ENCODE measurements around the gene PGAM4.
"Not testable (repeated sequence)": the region's sequence is repeated elsewhere in the genome, so short reads cannot be mapped to it uniquely, and the experiment has no call there.

Gene PGAM4

DNA sequence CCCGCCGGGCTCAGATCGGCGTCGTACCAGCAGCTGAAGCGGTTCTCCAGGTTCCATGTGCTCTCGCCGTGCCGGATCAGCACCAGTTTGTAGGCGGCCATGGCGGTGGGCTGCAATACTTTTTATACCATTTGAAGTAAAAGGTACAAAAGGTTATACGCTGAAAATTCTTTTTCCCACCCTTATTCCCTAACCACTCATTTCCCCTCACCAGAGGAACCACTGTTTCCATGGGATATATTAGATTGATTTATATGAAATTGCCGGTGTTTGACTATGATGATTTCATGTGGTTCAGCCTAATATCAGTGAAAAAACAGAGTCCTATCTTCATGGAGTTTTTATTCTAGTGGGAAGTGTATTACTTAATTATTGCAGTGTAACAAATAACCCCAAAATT is at the start of gene PGAM4:
PGAM4 (minus strand) TSS at position 101 of the 400 bp plus-strand sequence; CDS start at position 101, 0 bp downstream.
- DNase-seq (ENCODE audit: low read depth) = no peak

DNA sequence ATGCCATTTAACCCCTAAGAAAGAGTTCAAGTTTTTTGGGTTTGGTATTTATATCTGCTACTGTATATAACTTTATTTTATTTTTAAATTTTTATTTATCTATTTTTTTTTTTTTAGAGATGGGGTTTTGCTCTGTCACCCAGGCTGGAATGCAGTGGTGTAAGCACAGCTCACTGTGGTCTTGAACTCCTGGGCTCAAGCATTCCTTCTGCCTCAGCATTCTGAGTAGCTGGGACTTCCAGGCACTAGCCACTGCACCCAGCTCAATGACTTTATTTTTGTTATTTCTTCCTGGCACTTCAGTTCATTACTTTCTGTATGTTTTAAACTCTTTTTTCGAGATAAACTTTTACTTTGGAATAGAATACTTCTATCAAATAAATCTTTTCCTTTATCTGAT is 42.4 kb upstream of the PGAM4 start:
- DNase-seq (ENCODE audit: low read depth) = no peak

DNA sequence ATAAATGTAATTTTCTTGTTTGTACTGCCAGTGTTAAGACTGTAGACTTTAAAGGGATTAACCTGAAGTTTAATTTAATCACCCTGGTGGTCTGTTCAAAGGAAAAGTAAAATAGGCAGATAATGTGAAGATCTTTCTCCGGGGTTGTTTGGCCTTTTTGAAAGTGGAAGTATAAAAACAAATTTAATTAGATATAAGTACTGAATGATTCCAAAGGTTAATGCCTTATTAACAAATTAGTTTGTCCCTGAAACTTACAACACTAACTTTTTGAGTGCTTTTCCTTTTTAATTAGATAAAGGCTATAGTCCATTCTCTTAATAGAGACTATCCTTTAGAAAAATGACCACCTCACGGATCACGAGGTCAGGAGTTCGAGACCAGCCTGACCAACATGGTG is 10.4 kb upstream of the PGAM4 start:
- DNase-seq (ENCODE audit: low read depth) = no peak

DNA sequence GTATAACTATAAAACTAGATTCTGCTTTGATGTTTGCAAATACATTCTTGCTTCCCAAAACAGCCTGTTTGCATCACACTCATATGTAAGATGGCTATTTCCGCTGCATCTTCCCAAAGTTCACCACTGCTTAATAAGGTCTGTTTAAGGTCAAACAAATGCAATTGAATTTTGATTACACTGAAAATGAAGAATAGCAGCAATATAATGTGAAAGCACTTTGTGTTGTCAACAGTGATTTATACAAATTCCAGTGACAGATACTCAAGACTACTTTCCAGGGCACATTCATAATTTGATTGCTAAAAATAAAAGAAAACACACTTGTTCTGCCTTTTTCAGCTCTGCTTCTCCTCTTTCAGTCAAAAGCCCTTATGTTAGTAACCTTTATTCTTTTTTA is 8.1 kb upstream of the PGAM4 start:
- no peak for DNase-seq (ENCODE audit: low read depth)

DNA sequence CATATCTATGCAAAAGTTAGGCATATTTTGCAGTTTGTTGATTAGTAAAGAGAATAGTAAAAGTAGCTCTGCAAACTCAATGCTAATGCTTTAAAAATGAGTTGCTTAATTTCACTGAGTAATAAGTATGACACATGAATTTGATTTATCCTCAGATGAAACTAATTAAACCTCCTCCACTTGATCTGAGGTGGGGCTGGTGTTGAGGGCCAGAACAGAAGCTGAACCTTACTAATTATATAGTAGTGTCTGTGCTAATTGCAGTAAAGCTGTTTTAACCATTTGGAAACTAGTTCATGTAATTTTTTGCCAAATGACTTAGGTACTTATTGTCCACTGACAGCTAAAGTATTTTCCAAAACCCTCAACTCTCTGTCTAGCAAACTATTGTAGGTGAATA is 7.7 kb upstream of the PGAM4 start:
- DNase-seq (ENCODE audit: low read depth) = no peak

DNA sequence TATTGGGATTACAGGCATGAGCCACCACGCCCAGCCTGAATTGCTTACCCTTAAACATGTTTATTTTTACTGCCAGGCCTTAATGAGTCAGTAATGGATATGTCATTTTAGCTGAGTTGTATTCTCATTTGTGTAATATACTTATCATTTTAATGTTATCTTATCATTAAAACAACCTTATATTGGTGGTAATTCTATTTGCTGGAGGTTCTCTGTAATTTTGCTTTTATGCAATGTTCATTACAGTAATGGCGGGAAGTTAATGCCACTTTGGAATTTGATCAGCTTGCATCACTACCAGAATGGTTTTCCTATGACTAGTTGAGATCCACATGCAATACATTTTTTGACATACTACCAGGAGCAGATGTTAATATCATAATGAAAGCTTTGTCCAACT is 6.3 kb upstream of the PGAM4 start:
- no peak for DNase-seq (ENCODE audit: low read depth)

DNA sequence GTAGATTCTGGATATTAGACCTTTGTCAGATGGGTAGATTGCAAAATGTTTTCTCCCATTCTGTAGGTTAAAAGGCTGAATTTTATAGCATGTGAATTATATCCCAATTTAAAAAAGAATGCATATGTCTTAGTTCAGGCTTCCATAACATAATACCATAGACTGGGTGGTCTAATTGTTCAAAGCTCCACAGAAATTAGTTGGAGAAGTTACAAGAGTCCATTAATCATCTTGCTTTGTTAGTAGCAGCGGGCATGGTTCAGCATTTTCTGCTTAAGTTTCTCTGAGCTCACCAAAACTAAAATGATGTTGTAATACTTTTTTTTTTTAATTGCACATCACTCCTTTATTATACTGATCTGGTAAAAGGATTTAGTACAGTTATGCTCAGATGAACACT is 1.8 kb downstream of the PGAM4 start:
- no peak for DNase-seq (ENCODE audit: low read depth)

DNA sequence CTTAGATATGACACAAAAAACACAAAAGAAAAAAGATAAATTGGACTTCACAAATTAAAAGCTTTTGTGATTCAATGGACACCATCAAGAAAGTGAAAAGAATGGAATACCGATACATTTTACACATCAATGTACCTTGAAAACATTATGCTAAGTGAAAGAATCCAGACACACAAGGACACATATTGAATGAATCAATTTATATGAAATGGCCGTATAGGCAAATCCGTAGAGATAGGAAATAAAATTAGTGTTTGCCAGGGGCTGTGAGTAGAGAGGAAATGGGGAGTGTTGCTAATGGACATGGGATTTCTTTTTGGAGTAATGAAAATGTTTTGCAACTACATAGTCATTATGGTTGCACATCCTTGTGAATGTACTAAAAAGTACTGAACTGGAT is 3.1 kb downstream of the PGAM4 start:
- DNase-seq (ENCODE audit: low read depth) = no peak

DNA sequence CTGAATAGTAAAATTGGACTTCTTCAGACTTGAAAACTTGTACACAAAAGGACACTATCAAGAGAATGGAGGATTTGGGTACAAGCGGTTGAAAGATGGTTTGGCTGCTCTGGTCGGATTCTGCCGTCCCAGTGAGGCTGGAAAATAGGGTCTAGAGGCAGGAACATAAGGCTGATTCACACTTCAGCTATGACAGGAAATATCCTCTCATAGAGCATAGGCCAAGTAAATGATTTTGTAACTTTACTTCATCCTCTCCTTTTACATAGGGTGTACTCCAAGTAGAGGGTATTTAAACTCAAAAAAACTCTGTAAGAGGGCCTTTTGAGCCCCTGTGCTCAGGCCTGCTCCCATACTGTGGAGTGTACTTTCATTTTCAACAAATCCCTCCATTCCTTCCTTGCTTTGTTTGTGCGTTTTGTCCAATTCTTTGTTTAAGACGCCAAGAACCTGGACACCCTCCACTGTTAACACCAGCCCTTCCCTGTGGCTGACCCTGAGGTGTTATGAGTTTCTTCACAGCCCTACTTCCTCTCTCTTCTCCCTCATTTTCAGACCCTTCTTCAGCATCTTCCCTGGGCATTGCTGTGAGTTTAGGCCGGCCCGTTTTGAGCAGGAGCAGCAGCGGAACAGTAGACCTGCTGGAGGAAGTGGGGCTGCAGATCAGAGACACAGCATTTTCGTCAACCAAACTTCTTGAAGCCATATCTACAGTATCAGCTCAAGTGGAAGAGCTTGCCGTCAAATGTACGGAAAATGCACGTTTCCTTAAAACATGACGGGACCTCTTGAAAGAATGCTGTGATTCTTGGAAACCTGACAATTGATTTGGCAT is 7.2 kb downstream of the PGAM4 start:
- no peak for DNase-seq (ENCODE audit: low read depth)

DNA sequence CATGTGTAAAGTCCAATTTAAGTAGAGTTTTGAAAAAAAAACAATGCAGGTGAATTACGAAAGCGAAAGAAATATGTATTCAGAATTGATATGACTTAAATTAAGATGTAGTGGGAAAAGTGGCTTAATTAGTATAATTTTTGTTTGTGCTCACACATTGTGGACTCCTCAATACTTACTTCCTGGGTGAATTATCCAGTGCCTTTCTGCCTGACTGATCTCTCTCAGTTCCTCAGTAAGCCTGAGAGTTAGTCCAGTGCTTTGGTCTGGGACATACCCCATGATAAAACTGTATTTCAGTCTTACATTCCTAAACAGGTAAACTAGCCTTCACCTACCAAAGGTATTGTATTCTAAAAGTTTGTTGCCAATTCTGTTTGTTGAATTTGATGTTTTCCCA is 8.4 kb downstream of the PGAM4 start:
- no peak for DNase-seq (ENCODE audit: low read depth)

DNA sequence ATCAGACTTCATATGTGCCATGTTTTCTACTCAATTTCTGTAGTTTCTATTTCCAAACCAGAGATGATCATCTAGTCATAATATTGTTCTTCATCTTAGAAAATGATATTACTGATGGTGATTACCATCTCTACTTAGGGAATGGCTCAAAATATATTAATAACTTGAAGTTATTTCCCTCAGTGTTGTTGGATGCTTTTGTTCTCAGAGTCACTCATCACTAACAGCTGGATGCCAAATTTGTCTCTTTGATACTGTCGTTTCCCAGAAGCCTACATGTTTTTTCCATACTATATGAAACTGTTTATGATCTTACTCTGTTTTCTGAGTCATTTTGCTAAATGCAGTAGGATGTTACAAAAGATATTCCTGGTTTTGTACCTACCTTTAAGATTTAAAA is 8.9 kb downstream of the PGAM4 start:
- DNase-seq (ENCODE audit: low read depth) = no peak

DNA sequence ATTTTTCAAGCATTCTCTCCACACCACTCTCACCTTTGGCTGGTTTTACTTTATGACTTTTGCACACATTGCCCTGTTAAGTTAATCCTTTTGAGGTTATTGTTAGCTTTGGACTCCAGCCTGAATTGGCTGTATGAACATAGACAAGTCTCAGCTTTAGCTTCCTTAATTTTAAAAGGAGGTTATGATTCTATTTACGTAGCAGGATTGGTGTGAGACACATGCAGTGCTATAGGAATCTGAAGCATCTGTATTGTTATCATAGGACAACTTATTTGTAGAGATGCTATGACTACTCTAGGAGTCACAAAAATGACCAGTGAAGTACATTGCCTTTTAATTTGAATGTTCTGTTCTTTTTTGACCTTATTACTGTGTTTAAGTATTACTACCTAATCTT is 15.7 kb downstream of the PGAM4 start:
- DNase-seq (ENCODE audit: low read depth) = no peak

DNA sequence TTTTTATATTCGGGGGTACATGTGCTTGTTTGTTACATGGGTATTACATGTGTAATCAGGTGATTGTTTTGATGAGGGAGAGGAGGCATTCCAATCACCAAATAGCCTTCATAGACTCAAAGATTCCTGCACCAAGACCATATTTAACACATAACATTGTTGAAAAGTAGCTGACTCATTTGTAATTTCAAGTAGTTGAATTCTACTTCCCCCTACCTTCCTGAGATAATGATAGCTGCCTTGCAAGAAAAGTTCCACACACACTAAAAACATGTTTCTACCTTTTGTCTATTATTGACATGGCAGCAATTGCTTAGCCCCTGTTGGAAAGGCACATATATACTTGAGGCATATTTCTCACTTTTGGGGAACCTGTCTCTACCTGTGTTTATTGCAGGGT is 16.1 kb downstream of the PGAM4 start:
- DNase-seq (ENCODE audit: low read depth) = no peak

DNA sequence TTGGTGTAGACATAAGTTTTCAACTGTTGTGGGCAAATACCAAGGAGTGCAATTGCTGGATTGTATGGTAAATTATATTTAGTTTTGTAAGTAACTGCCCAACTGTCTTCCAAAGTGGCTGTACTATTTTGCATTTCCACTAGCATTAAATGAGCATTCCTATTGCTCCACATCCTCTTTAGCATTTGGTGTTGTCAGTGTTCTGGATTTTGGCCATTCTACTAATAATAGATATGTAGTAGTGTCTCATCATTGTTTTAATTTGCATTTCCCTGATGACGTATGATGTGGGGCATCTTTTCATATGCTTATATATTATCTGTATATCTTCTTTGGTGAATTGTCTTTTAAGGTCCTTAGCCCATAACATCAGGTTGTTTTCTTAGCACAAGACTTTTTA is 17.3 kb downstream of the PGAM4 start:
- DNase-seq (ENCODE audit: low read depth) = no peak

DNA sequence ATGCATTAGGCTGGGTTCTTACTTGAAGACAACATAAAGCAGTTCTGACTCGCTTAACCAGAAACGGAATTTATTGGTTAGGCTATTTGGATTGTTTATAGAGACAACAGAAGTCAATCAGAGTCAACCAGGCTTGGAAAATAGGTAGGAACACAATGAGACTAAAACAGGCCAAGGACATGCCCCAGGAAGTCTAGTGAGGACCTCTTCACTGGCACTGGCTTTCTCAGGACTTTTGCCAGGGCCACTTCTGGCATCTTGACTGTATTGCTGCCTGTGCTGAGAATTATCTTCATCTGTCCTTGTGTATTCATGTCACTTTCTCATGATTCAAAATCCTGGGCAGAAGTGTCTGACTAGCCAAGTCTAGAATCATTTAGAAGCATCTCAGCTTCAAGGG is 19.6 kb downstream of the PGAM4 start:
- no peak for DNase-seq (ENCODE audit: low read depth)

DNA sequence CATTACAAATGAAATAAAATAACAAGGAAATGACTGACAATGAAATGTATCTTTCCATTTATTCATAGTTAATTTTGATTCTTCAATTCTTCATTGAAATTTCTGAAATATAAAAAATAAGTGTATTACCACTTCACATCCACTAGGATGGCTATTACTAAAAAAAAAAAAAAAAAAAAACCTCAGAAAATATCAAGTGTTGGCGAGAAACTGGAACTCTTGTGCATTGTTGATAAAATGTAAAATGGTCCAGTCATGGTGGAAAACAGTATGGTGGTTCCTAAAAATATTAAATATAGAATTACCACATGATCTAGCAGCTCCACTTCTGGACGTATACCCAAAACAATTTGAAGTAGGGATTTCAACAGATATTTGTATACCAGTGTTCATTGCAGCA is 22.9 kb downstream of the PGAM4 start:
- DNase-seq (ENCODE audit: low read depth) = no peak

DNA sequence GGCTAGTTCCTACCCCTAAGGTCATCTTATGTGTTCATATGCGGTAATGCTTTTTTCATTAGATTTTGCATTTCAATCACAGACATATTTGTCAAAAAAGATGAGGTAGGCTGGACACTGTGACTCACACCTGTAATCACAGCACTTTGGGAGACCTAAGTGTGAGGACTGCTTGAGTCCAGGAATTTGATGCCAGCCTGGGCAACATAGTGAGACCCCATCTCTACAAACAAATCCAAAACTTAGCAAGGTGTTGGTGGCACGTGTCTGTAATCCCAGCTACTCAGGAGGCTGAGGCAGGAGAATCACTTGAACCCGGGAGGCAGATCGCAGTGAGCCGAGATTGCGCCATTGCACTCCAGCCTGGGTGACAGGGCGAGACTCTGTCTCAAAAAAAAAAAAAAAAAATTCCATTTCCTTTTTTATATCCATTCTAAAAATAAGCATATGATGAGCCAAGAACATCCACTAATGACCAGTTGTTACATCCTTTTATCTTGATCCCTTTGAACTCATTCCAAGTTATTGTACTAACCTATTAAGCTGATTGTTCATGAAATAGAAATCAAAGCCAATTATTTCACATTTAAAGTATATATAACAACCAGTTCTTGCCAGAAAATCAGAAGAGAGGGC is 23.4 kb downstream of the PGAM4 start:
- no peak for DNase-seq (ENCODE audit: low read depth)

DNA sequence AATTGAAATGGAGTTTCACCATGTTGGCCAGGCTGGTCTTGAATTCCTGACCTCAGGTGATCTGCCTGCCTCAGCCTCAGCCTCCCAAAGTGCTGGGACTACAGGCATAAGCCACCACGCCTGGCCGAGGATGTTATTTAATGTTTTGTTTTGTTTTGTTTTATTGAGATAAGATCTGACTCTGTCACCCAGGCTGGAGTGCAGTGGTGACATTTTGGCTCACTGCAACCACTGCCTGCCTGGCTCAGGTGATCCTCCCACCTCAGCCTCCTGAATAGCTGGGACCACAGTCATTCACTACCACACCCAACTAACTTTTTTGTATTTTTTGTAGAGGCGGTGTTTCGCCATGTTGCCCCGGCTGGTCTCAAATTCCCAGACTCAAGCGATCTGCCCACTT is 24.4 kb downstream of the PGAM4 start:
- not testable (repeated sequence) for DNase-seq (ENCODE audit: low read depth)

DNA sequence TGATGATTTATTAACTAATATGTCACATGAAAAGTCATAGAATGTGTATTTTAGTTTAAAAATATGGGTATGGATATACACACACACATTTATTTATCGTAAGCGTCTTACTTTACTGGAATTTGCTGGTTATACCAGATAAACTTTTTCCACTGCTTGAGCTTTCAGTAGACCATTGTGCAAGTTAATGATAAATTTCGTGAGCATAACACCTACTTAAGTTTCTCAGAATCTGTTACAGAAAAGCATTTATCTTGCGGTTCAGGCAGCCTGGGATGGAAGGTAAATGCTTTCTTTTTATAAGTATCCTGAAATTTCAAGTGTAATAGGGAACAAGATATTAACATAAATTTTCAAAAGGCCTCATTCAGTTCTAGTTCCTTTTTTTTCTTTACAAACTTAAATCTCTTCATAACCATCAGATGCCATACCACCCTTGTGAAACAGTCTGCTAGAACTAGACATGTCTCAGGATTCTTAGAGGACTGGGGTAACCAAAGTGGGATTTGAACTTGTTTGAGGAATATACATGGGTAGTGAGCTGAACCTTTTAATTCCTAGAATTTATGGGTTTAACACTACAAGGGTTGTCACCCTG is 31.3 kb downstream of the PGAM4 start:
- DNase-seq (ENCODE audit: low read depth) = no peak

DNA sequence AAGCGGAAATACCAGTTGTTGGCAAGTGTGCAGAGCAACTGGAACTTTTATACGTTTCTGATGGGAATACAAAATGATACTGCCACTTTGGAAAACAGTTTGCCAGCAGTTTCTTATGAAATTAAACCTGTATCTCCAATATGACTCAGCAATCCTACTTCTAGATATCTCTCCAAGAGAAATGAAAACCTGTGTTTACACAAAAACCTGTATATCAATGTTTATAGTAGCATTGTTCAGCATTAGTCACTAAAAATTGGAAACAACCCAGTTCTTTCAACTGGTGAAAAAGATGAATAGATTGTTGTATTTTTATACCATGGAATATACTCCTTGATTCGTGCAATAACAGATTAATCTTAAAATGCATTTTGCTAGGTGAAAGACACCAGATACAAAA is 32.1 kb downstream of the PGAM4 start:
- no peak for DNase-seq (ENCODE audit: low read depth)

DNA sequence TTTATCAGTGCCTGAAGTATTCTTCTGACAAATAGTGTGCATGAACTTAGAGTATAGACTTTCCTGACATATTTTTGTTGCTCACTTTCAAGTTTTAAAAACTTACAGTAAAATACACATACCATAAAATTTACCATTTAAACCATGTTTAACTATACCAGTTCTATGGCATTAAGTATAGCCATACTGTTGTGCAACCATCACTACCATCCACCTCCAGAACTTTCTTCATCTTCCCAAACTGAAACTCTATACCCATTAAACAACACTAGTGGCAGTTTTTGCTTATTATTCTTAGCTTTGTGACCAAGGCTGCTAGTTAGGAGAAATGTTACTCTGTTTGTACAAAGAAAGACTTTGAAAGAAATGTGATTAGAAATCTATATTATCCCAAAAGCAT is 33.1 kb downstream of the PGAM4 start:
- DNase-seq (ENCODE audit: low read depth) = no peak

DNA sequence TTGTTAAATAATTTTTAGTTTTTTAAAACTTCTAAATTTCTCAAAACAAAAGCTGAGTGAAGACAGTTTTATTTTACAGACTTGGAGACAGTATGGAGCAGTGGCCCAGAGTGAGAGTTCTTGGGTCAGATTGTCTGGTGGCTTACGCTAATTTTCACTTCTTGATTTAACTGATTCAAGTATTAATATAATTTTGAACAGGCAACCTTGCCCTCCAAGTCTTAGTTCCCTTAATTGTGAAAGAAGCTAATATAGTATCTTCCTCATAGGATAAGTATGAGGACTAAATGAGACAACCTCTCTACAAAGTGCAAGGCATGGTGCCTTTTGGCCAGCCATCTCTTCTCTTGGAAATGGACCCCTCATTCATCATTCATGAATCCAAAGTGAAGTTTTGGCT is 33.6 kb downstream of the PGAM4 start:
- DNase-seq (ENCODE audit: low read depth) = no peak

DNA sequence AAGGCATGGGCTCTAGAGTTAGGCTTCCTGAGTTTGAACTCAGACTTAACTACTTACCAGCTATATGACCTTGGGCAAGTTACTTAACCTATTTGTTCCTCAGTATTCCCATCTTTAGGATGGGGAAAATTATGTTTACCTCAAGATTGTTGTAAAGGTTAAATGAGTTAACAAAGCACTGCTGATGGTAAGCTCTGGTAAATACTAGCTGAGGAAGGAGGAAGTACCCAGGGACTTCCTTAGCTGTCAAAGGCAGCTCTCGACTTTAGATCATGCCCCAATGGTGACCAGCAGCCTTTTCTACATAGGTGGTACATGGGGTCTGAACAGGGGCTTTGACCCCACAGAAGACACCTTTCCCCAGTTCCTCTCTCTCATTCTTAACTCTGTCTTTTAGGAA is 38.9 kb downstream of the PGAM4 start:
- no peak for DNase-seq (ENCODE audit: low read depth)

DNA sequence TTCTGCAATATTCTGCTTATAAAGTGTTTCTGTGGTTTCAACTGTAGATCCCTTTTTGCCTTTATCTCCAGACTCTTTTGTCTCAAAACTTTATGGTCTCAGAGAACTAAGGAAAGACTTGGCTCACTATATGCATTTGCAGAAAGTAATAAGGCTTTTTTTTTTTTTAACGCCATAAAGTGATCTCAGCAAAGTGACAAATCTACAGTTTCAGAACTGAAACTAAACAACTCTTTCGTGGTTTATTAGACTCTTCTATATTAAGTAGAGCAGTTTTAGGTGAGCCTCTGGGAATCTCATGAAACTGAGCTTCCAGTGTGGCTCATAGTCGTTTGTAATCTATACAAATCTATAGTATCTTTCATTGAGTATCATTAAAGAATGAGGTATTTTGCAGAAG is 43.7 kb downstream of the PGAM4 start:
- no peak for DNase-seq (ENCODE audit: low read depth)

All from fibroblast of the conjunctiva (primary cell).